ENCODE data around the gene SRGAP1. TPM values are rescaled to one million over a fixed set of nuclear protein-coding genes. Genes with fewer than 3 reads are reported as not detected.
"Not testable (repeated sequence)": the region's sequence is repeated elsewhere in the genome, so short reads cannot be mapped to it uniquely, and the experiment has no call there.

SRGAP1 gene
- polyA plus RNA-seq, 1 donor from 2014 or later, result 4.8 TPM

DNA sequence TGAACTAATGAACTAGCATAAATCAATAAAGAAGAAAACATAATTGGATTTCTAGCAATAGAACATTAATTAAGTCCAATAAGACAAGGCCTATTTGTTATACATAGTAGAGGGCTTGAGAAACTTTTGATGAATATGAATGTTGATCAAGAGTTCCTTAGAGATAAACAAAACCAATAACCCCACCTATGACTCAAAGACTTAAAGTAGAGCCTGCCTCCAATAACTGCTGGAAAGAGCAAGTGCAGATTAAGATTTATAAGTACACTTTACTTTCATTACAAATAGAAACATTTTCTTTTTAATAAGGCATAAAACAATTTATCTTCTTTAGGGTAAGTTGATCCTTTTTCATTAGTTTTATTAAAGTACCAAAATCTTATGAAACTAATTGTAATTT lies 185.7 kb downstream of the SRGAP1 start:
- no peaks in the 10 kb centered on the region for H3K27me3 ChIP-seq (ENCODE audit: insufficient read depth, low read depth, low read length)
- no peaks in the 10 kb centered on the region for H4K20me1 ChIP-seq (ENCODE audit: insufficient read depth)
- H3F3A ChIP-seq (ENCODE audit: insufficient read depth, low read length, poor library complexity, severe bottlenecking), result no peaks in the 10 kb centered on the region
- no peak overlapping the region for H3K4me3 ChIP-seq (ENCODE audit: low read length)
- no peak overlapping the region for H2AFZ ChIP-seq (ENCODE audit: low read depth, low read length)
- H3K4me2 ChIP-seq (ENCODE audit: low read length), result no peak overlapping the region
- no peaks in the 10 kb centered on the region for H3K9me3 ChIP-seq (ENCODE audit: low read length)
- H3K9ac ChIP-seq (ENCODE audit: low read length), result no peak overlapping the region
- no peaks in the 10 kb centered on the region for H3K36me3 ChIP-seq (ENCODE audit: insufficient read depth, low read length)
- TF ChIP-seq TAF1 (IDR thresholded peaks at IDR 0.05; ENCODE audit: low read depth), result no peak
- no peak for TF ChIP-seq EP300 (conservative IDR thresholded peaks at IDR 0.05; ENCODE audit: poor library complexity, severe bottlenecking)
- TF ChIP-seq RAD21 (conservative IDR thresholded peaks at IDR 0.05), result no peak
- TF ChIP-seq, protein P1, sequence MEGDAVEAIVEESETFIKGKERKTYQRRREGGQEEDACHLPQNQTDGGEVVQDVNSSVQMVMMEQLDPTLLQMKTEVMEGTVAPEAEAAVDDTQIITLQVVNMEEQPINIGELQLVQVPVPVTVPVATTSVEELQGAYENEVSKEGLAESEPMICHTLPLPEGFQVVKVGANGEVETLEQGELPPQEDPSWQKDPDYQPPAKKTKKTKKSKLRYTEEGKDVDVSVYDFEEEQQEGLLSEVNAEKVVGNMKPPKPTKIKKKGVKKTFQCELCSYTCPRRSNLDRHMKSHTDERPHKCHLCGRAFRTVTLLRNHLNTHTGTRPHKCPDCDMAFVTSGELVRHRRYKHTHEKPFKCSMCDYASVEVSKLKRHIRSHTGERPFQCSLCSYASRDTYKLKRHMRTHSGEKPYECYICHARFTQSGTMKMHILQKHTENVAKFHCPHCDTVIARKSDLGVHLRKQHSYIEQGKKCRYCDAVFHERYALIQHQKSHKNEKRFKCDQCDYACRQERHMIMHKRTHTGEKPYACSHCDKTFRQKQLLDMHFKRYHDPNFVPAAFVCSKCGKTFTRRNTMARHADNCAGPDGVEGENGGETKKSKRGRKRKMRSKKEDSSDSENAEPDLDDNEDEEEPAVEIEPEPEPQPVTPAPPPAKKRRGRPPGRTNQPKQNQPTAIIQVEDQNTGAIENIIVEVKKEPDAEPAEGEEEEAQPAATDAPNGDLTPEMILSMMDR (IDR thresholded peaks at IDR 0.05; ENCODE audit: poor library complexity, severe bottlenecking), result no peak
- TF ChIP-seq EZH2 (IDR thresholded peaks at IDR 0.05; ENCODE audit: borderline replicate concordance, insufficient read depth, low read length, poor library complexity, severe bottlenecking), result no peak
- TF ChIP-seq SMC3 (conservative IDR thresholded peaks at IDR 0.05; ENCODE audit: poor library complexity), result no peak
- TF ChIP-seq, protein P2, sequence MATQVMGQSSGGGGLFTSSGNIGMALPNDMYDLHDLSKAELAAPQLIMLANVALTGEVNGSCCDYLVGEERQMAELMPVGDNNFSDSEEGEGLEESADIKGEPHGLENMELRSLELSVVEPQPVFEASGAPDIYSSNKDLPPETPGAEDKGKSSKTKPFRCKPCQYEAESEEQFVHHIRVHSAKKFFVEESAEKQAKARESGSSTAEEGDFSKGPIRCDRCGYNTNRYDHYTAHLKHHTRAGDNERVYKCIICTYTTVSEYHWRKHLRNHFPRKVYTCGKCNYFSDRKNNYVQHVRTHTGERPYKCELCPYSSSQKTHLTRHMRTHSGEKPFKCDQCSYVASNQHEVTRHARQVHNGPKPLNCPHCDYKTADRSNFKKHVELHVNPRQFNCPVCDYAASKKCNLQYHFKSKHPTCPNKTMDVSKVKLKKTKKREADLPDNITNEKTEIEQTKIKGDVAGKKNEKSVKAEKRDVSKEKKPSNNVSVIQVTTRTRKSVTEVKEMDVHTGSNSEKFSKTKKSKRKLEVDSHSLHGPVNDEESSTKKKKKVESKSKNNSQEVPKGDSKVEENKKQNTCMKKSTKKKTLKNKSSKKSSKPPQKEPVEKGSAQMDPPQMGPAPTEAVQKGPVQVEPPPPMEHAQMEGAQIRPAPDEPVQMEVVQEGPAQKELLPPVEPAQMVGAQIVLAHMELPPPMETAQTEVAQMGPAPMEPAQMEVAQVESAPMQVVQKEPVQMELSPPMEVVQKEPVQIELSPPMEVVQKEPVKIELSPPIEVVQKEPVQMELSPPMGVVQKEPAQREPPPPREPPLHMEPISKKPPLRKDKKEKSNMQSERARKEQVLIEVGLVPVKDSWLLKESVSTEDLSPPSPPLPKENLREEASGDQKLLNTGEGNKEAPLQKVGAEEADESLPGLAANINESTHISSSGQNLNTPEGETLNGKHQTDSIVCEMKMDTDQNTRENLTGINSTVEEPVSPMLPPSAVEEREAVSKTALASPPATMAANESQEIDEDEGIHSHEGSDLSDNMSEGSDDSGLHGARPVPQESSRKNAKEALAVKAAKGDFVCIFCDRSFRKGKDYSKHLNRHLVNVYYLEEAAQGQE (IDR thresholded peaks at IDR 0.05; ENCODE audit: borderline replicate concordance), result no peak
- TF ChIP-seq POLR2AphosphoS5 (IDR thresholded peaks at IDR 0.05), result no peak
- TF ChIP-seq MXI1 (conservative IDR thresholded peaks at IDR 0.05; ENCODE audit: poor library complexity, severe bottlenecking), result no peak
- no peaks in the 10 kb centered on the region for H3K9me2 ChIP-seq (ENCODE audit: insufficient read depth, low read length)
- H3K79me2 ChIP-seq (replicated peaks; ENCODE audit: insufficient read depth, low read length), result no peaks in the 10 kb centered on the region
- no peak overlapping the region for H3K27ac ChIP-seq (ENCODE audit: low read length)

DNA sequence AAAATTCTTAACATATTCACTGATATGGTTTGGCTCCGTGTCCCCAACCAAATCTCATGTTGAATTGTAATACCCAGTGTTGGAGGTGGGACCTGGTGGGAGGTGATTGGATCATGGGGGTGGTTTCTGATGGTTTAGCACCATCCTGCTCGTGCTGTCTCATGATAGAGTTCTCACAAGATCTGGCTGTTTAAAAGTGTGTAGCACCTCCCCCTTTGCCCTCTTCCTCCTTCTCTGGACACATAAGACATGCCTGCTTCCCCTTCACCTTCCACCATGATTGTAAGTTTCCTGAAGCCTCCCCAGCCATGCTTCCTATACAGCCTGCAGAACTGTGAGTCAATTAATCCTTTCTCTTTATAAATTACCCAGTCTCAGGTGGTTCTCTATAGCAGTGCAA lies 189.6 kb downstream of the SRGAP1 start:
- H3K9ac ChIP-seq (ENCODE audit: low read length); H4K20me1 ChIP-seq (ENCODE audit: insufficient read depth); H3K79me2 ChIP-seq (replicated peaks; ENCODE audit: insufficient read depth, low read length); H3K9me2 ChIP-seq (ENCODE audit: insufficient read depth, low read length); H3K9me3 ChIP-seq (ENCODE audit: low read length); H3K4me3 ChIP-seq (ENCODE audit: low read length); H2AFZ ChIP-seq (ENCODE audit: low read depth, low read length); H3K36me3 ChIP-seq (ENCODE audit: insufficient read depth, low read length); H3K27ac ChIP-seq (ENCODE audit: low read length); H3K4me2 ChIP-seq (ENCODE audit: low read length); H3K27me3 ChIP-seq (ENCODE audit: insufficient read depth, low read depth, low read length); H3F3A ChIP-seq (ENCODE audit: insufficient read depth, low read length, poor library complexity, severe bottlenecking): not testable (repeated sequence)

Measured in neural cell (in vitro differentiated cells).